Stimulated activated memory B cell treated with anti-CD40 and anti-IgM and Interleukin-4, amounts not matched to agents 10 μg/mL and 1 μg/mL and 100 μg/mL, for 72 hours (primary cell): ENCODE results near the gene AGPAT2.

Experiments
- ATAC-seq: fragments of 150-1000 bp; cut with Tn5 transposase; 2 replicates; pipeline ENCODE4 v1.10.0; 2021
- H3K27ac Mint-ChIP-seq: one replicate; pipeline ENCODE4 v1.8.0; 2022; ENCODE audit warnings: mild to moderate bottlenecking, mixed read lengths
- H3K27me3 Mint-ChIP-seq: one replicate; pipeline ENCODE4 v1.8.0; 2022; ENCODE audit warnings: mixed read lengths
- H3K36me3 Mint-ChIP-seq: one replicate; pipeline ENCODE4 v1.8.0; 2022; ENCODE audit warnings: mixed read lengths
- H3K4me1 Mint-ChIP-seq: one replicate; pipeline ENCODE4 v1.8.0; 2022; ENCODE audit warnings: mixed read lengths
- H3K4me3 Mint-ChIP-seq: one replicate; pipeline ENCODE4 v1.8.0; 2022; ENCODE audit warnings: mild to moderate bottlenecking, moderate library complexity, mixed read lengths
- H3K9me3 Mint-ChIP-seq: one replicate; pipeline ENCODE4 v1.8.0; 2022; ENCODE audit warnings: mixed read lengths

AGPAT2 gene

DNA sequence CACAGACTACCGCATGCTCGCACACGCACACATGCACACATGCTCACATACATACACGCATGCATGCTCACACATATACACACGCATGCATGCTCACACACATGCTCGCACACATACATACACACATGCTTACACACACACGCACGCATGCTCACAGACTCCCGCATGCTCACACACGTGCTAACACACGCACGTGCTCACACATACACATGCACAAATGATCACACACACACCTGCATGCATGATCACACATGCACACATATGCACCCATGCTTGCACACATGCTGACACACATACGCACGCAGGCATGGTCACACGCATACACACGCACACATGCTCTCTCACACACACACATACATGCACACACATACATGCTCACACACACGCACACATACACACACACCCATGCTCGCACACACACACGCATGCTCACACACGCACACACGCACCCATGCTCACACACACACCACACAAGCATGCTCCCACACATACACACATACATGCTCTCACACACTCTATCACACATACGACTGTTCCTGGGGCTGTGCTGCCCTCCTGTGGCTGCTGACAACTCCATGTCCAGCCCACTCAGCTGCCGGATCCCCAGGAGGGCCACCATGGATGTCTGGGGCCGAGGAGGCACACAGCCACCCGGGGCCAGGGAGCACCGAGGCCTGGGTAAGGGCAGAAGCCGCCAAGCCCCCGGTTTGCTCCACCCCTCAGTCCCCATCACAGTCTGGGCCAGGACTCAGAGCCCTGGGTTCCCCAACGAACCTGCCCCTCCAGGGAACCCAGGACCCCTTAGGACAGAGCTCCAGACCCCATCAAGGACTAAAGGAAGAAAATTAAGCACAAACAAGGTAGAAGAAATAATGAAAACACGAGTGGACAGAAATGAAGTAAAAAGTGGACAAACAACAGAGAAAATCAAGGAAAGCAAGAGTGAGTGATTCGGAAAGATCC lies 55.9 kb downstream of the AGPAT2 start:
- Mint-ChIP-seq H3K27me3 (peaks cover 53% of the 10 kb centered on the region), H3K27ac (no peak overlapping the region), H3K4me3 (no peak overlapping the region), H3K9me3 (no peaks in the 10 kb centered on the region), H3K36me3 (no peaks in the 10 kb centered on the region), H3K4me1 (no peaks in the 10 kb centered on the region)
- peak; percentile 78 for ATAC-seq

GRCh38 chr9:136630662-136630992 lies 56.6 kb downstream of the AGPAT2 start:
- no peak for ATAC-seq
- Mint-ChIP-seq H3K27ac (peak overlapping the region; percentile 62), H3K9me3 (no peaks in the 10 kb centered on the region), H3K27me3 (peaks cover 52% of the 10 kb centered on the region), H3K4me1 (no peaks in the 10 kb centered on the region), H3K4me3 (no peak overlapping the region), H3K36me3 (no peaks in the 10 kb centered on the region)

DNA sequence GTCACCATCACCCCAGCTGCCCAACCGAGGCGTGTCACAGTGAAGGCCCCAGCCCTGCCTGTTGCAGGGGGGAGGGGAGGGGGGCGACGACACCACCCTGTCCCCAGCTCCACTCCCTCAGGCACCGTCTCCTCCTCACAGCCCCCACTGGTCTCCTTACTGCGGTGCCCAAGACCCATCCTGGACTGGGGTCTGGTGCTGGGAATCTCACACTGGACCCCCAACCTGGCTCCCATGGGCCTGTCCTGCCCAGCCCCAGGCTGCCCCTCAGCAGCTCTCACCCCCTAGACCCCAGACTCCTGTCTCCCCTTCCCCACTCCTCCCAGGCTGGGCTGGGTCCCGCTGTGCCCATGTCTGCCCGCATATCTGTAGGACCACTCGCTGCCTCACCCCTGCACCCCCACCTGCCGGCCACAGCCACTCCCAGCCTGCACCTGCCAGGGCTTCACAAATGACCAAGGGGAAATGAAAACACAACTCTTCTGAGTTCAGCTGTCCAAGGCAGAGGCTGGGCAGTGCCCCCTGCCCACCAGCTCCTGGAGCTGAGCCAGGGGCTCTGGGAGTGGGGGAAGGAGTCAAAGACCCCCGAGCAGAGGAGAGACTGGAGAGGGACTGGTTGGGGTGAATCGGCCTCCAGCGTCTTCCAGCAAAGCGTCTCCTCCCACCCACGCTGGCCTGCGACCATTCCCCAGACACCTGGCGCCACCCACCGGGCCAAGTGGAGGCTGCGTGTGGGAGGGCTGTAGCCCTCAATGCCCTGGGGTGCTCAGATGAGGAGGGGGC lies 57.2 kb downstream of the AGPAT2 start:
- Mint-ChIP-seq H3K36me3 (no peaks in the 10 kb centered on the region), H3K4me3 (no peak overlapping the region), H3K27ac (peak overlapping the region; percentile 62), H3K27me3 (peaks cover 54% of the 10 kb centered on the region), H3K4me1 (peaks cover 5% of the 10 kb centered on the region), H3K9me3 (no peaks in the 10 kb centered on the region)
- peak; percentile 62 for ATAC-seq

- no peaks in the 10 kb centered on the region for H3K9me3 Mint-ChIP-seq
- peaks cover 46% of the 10 kb centered on the region for H3K27me3 Mint-ChIP-seq
- no peak for ATAC-seq
- H3K4me3 Mint-ChIP-seq, result no peak overlapping the region
- H3K36me3 Mint-ChIP-seq, result no peaks in the 10 kb centered on the region
- H3K4me1 Mint-ChIP-seq, result peaks cover 7% of the 10 kb centered on the region
- peak overlapping the region; percentile 62 for H3K27ac Mint-ChIP-seq
Observed at GRCh38 chr9:136629001-136629878, 58.0 kb downstream of the AGPAT2 start.

DNA sequence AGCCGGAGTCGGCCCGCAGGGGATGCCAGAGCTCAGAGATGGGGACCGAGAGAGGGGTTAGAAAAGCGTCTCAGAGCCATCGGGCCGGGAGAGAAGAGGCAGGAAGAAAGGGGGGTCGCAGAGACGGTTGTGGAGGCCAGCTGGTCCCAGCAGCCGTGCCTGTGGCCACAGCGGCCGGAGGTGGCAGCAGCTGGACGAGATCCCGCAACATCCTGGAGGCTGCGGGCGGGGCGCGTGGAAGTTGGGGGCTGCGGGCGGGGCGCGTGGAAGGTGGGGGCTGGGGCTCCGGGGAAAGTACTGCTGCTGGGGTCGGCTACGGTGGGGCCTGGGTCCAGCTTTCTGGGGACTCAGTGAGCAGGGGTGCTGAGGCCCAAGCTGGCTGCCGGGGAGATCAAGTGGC lies 59.0 kb downstream of the AGPAT2 start:
- Mint-ChIP-seq H3K27me3 (peaks cover 46% of the 10 kb centered on the region), H3K9me3 (no peaks in the 10 kb centered on the region), H3K4me3 (no peak overlapping the region), H3K36me3 (no peaks in the 10 kb centered on the region), H3K4me1 (peaks cover 10% of the 10 kb centered on the region), H3K27ac (peak overlapping the region; percentile 60)
- no peak for ATAC-seq

GRCh38 chr9:136627703-136628102 lies 59.6 kb downstream of the AGPAT2 start:
- Mint-ChIP-seq H3K9me3 (no peaks in the 10 kb centered on the region), H3K36me3 (no peaks in the 10 kb centered on the region), H3K4me1 (peaks cover 14% of the 10 kb centered on the region), H3K27me3 (peaks cover 46% of the 10 kb centered on the region), H3K4me3 (no peak overlapping the region), H3K27ac (peak overlapping the region; percentile 60)
- no peak for ATAC-seq

DNA sequence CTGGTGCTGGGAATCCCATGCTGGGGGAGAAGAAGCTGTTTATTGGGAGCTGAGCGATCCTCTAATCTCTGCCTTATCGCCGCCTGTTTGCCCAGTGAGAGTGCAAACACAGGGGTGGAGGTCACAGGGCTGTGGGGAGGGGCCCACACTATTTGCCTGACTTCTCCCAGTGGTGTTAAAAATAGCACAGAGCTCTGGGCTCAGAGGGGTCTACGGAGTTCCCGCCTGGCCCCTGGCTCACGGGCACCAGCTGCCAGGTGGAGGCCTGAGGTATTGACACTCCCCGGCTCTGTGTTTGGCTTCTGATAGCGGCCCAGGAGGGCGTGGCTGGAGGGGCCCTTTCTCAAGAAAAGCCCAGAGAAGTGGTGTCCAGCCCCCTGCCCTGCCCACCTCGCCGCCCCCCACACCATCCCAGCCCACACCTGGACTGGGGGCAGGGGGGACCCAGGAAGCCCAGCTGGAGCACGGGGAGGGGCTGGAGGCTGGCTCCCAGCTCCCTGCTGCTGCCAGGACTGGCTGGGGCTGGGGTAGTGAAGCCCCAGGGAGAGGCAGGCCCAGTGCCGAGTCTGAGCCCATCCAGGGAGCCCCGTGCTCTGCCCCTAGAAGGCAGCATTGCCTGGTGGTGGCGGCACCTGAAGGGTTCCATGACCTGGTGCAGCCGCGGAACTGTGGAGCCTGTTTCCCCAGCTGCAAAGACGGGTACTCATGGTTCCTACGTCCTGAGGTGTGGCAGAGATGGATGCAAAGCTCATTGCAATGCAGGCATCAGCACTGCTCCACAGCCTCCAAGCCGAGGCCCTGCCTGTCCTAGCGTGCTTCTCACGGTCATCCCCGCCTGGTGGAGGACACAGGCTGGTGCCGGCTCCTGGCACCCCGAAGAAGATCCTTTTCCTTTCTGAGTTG lies 60.3 kb downstream of the AGPAT2 start:
- Mint-ChIP-seq H3K27ac (no peak overlapping the region), H3K4me3 (no peak overlapping the region), H3K9me3 (no peaks in the 10 kb centered on the region), H3K27me3 (peaks cover 46% of the 10 kb centered on the region), H3K4me1 (peaks cover 19% of the 10 kb centered on the region), H3K36me3 (no peaks in the 10 kb centered on the region)
- no peak for ATAC-seq

DNA sequence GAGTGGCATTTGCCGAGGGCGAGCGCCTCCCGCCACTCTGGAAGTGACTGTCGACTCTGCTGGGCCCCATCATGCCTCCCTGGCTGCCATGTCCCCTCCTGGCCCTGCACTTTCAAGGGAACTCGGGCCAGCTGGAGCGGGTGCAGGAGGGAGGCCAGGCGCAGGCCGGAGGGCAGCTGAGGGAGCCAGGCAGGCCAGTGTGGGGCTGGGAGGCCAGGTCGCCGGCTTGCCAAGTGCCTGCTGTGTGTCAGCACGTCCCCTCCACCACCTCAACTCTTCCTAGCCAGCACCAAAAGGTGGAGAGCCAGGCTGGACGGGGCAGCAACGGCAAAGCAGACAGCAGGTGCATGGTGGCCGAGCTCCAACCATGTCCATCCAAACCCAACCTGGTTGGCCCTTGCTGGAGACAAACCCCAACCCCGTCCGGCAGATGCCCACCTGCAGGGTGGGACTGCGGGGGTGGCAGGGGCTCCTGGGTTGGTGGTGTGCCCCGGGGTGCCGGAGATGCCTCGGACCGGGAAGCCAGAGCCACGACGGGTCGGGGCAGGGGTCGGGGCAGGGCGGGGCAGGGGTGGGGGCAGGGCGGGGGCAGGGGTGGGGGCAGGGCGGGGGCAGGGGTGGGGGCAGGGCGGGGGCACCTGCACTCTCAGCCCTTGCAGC lies 61.1 kb downstream of the AGPAT2 start:
- Mint-ChIP-seq H3K27ac (no peak overlapping the region), H3K36me3 (no peaks in the 10 kb centered on the region), H3K4me3 (no peak overlapping the region), H3K4me1 (peaks cover 20% of the 10 kb centered on the region), H3K9me3 (no peaks in the 10 kb centered on the region), H3K27me3 (peaks cover 46% of the 10 kb centered on the region)
- ATAC-seq, result no peak

DNA sequence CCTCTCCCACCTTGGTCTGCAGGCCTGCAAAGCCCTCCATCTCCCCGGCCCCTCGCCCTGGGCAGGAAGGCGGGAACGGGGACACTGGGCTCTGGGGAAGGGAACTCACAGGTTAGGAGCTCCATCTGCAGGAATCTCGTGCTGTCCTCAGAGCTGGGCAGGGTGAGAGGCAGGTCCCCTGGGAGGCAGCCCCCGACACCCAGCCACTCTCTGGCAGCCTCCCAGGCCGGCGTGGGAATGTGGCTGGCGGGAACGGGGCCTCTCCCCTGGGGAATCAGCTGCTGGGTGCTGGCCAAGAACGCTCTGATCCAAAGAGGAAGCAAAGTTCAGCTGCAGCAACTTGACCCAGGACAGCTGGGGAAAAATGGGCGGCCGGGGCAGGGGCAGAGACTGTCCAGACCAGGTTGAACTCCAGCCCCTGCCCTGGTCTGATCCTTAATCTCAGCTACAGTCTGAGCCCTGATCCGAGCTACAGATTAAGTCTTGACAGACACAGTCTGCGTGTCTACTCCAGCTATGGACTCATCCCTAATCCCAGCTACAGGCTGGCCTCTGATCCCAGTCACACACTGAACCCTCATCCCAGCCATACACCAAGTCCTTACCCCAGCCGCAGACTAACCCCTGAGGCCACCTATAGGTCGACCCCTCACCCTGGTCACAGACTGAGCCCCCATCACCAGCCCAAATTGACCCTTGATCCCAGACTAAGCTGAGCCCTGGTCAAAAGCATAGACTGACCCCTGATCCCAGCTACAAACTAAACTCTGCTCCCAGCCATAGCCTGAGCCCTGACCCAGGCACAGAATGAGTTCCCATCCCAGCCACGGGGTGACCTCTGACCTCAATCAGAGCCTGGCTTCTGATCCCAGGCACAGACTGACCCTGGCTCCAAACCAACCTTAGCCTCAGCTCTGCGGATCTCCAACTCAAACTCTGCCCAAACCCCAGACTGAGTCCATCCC lies 61.9 kb downstream of the AGPAT2 start:
- no peaks in the 10 kb centered on the region for H3K36me3 Mint-ChIP-seq
- H3K27me3 Mint-ChIP-seq, result peaks cover 44% of the 10 kb centered on the region
- peaks cover 20% of the 10 kb centered on the region for H3K4me1 Mint-ChIP-seq
- H3K27ac Mint-ChIP-seq, result no peak overlapping the region
- ATAC-seq, result no peak
- H3K4me3 Mint-ChIP-seq, result no peak overlapping the region
- H3K9me3 Mint-ChIP-seq, result no peaks in the 10 kb centered on the region

DNA sequence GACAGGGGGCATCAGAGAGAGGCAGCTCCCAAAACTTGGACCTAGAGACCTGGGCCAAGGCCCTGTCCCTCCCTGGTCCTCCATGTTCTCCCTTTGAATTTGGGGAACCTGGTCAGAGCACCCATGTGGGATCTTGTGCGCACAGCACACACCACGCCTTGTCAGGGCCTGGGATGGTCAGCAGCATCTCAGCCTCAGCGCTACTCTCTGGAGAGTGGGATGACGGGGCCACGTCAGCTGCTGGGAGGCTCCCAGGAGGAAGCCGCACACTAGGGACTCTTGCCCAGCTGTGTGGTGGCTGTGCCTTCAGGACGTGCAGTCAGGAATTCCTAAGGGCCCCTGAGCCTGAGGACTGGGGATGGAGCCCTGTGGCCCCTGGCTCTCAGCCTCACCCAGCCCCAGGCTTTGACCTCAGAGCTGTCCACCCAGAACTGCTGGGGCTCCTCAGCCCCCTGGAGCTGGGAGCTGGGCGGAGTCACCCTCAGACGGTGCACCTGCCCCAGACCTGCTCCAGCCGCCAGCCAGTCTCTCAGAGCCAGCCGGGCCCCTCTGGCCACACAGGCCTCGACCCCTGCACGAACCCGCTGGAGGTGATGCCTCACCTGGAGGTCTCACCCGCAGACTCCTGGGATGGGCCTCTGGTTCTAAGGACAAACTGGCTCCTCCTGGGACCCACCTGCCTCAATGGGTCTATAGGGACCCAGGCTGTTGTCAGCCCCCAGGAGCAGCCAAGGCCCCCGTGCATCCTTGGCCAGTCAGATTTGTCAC lies 62.9 kb downstream of the AGPAT2 start:
- H3K4me3 Mint-ChIP-seq, result no peak overlapping the region
- H3K9me3 Mint-ChIP-seq, result no peaks in the 10 kb centered on the region
- no peaks in the 10 kb centered on the region for H3K36me3 Mint-ChIP-seq
- peaks cover 28% of the 10 kb centered on the region for H3K4me1 Mint-ChIP-seq
- ATAC-seq, result no peak
- H3K27ac Mint-ChIP-seq, result no peak overlapping the region
- peaks cover 34% of the 10 kb centered on the region for H3K27me3 Mint-ChIP-seq

- Mint-ChIP-seq H3K27me3 (peaks cover 28% of the 10 kb centered on the region), H3K36me3 (no peaks in the 10 kb centered on the region), H3K4me1 (peaks cover 33% of the 10 kb centered on the region), H3K4me3 (no peak overlapping the region), H3K9me3 (no peaks in the 10 kb centered on the region), H3K27ac (no peak overlapping the region)
- no peak for ATAC-seq
Observed at GRCh38 chr9:136623842-136624183, 63.4 kb downstream of the AGPAT2 start.
